Left renal cortex interstitium (tissue), 4 donors: ENCODE measurements around the gene LZTS3. TPM values are rescaled to one million over a fixed set of nuclear protein-coding genes. Genes with fewer than 3 reads are reported as not detected.
"Not testable (repeated sequence)": the region's sequence is repeated elsewhere in the genome, so short reads cannot be mapped to it uniquely, and the experiment has no call there.

Source experiments
- DNase-seq, 4 donors: peaks; one replicate each; pipeline ENCODE4 v3.0.0-alpha.2; 2013; ENCODE audit warnings: low read depth in 4 of 4, low spot score in 2 of 4, missing footprints in 1 of 4
- polyA plus RNA-seq, 4 donors: library from polyadenylated mRNA; unstranded; fragments of 120-200 nt; gene quantifications; one replicate each; pipeline ENCODE4 v1.2.1, GENCODE V29; 2013; ENCODE audit not compliant: insufficient read length in 4 of 4

Gene LZTS3
- polyA plus RNA-seq, 4 donors = 13.0 to 21.7 (median 17.6) TPM

DNA sequence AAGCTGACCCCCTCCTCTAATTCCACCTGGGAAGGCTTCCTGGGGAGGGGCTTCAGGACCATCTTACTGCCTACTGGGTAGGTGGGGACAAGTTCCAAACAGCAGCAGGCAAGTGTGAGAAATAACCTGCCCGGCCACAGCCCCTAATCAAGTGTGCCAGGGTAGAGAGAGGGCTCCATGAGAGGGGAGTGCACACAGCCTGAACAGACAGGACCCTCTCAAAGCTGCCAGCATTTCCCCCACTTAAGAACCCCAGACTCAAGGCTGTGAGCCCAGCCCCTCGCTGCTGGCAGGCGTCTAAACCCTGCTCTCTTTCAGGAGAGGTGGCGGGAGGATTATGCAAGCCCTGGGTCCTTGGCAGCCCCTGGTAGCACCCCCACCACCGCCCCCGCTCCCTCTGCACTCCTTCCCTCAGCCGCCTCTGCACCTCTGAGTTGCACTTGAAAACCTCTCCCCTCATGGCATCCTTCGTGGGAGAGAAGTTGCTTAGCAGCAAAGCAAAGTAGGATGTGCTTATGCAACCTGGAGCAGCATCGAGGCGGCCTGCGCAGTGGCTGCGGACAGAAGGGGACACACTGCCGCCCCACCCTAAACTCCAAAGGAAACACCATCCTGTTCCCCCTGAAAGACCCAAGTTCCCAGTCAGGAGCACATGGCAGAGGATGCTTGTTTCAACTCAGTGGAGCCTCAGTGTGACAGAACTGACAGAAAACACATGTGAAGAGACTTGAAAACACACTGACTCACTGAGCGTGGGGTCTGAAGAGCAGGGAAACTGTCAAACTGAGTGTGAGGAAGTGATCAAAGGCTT, 20.7 kb upstream of the LZTS3 start:
- DNase-seq = no peak

DNA sequence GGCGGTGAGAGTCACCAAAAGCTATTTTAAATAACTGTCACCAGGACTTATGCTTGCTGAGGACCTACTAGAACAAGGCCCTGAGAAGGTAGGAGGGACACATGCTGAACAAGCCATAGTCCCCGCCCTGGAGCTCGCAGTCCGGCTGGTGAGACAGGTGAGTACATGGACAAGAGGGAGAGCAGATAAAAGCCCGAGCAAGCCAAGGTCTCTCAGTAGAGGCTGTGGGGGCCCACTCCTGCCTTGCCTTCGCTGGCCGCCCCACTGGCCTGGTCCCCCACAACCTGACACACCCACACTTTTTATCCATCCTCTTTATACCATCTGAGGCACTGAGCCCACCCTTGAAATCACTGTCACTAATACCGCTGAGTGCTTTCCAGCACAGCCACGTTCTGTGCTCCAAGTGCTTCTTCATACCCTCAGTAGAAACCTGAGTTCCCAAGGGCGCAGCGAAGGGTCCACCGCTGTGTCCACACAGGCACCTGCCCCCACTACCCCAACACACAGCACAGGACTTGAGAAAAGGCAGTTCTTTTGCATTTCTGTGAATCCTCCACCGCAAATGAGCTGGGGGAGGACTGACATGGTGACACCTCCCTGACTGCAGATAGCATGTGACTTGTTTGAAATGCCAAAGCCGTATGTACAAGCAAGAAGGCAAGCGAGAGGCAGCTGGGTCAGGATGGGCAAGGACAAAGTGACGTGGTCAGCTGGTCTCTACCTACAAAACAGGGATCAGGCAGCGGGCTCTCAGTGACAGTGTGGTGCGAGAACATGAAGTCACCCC, 19.1 kb upstream of the LZTS3 start:
- DNase-seq = no peak

DNA sequence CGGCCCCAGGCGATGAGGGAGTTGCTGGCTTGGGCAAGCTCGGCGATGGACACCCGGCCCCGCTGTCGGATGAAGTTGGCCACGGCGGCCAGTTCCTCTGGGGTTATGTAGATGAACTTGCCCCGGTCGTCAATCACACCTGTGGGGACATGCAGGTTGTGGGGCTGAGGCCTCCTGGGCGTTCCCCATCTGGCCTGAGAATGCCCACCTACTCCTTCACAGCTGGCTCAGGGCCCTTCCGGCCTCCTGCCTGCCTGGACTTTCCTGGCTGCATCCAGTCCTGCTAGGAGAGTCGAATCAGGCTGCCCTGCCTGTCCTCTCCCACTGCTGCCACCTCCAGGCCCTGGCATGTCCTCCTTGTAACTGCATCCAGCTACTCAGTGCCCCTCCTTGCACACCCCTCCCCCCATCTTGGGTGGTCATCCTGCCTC, 17.3 kb upstream of the LZTS3 start:
- no peak for DNase-seq

DNA sequence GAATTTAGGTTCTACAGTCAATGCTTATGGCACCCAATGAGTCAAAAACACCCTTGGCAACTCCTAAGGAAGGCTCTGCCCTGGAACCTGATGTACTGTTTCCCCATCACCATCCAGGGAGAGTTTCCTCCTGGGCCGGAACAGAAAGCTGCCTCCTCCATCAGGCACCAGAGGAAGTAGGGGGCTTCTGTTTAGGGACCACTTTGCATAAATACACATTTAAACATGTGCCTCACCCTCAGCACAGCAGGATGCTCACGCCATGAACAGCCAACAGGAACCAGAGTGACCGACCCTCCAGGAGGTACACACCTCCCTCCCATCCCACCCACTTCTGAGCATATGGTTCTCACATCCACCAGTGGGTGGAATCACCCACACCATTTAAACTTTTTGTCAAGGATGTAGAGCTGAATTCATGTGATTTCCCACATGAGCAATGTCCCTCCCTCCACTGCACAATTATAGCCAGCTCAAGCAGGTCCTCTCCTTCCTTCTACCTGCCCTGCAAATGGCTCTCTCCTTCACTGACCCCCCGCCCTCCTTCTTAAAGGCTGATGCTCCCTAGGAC, 16.3 kb upstream of the LZTS3 start:
- no peak for DNase-seq

DNA sequence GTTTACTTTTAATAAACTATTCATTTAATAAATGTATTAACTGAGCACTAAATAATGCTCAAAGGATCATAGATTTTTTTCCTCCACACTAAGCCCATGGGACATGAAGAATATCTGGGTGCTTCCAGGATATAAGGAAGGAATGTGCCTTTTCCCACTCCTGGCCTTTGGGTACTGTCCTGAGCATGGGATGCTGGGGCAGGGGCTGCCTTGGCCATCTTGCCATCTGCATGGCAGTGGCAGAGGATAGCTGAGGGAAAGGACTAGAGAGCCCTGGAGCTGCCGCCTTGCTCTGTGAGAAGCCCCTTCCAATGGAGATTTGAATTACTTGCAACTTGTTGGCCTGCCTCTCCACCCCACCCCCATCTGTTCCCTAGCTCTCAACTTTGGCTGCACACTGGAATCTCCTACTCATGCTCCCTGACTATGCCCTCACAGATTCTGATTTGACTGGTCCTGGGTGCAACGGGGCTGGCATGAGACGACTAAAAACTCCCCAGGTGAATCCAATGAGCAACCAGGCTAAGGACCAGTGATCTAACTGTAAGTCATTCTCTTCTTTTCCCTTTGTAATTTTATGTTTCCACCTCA, 15.6 kb upstream of the LZTS3 start:
- DNase-seq = no peak

DNA sequence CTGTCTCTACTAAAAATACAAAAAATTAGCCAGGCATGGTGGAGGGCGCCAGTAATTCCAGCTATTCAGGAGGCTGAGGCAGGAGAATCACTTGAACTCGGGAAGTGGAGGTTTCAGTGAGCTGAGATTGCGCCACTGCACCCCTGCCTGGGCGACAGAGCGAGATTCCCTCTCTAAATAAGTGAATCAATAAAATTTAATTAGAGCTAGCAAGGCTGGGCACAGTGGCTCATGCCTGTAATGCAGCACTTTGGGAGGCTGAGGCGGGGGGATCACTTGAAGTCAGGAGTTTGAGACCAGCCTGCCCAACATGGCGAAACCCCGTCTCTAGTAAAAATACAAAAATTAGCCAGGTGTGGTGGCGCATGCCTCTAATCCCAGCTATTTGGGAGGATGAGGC, 14.5 kb upstream of the LZTS3 start:
- DNase-seq = not testable (repeated sequence)

DNA sequence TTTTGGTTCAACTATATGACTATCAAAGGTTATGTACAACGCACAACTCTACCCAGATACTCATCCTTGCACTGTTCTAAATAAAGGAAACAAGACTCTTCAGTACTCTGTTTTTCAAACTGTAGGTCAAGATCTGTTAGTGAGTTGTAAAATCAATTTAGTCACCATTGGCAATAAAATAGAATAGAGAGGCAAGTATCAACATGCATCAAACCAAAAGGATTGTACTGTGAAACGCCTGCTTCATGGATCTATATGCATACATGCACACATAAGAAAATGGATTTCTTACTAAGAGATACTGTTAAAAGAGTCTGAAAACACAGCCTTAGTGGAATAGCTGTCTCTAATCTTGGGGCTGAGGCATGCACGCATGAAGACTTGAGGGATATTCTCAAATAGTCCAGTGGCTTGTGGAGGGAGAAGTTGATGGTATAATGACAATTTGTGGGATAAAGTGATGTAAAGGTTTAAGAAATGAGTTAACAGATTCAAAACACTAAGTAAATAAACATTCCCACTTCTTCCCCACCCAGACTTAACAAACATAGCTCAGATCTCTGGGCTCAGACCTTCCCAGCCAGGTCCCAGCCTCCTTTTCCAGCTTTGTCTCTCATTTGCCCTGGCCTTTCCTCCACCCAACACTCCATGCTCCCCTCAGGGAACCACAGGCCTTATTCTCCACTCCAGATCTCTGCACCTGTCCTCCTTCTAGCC, 10.7 kb upstream of the LZTS3 start:
- DNase-seq = no peak

DNA sequence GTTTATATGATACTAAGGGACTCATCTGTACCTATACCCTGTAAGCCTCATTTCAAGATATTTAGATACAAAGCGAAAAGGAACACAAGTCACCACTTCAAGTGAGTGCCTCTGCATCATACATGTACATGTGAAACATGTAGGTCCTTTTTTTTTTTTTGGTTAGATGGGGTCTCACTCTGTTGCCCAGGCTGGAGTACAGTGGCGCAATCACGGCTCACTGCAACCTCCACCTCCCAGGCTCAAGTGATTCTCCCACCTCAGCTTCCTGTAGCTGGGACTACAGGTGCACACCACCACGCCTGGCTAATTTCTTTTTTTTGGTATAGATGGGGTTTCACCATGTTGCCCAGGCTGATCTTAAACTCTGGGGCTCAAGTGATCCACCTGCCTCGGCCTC, 9.1 kb upstream of the LZTS3 start:
- not testable (repeated sequence) for DNase-seq

DNA sequence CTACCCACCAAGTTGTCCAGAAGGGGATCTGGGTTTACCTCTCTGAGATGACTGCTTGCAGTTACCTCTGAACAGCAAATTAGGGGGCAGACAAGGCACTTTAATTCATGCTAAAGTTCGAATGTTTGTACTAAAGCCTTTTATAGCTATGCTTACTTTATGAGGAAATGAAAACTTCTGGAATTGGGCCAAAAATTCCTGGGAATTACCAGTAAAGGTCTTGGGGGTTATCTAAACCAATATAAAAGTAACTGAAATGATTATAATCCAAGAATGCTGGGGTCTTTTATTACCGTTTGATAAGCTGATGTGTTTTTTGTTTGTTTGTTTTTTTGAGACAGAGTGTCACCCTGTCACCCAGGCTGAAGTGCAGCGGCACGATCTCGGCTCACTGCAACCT, 7.9 kb upstream of the LZTS3 start:
- DNase-seq = no peak

DNA sequence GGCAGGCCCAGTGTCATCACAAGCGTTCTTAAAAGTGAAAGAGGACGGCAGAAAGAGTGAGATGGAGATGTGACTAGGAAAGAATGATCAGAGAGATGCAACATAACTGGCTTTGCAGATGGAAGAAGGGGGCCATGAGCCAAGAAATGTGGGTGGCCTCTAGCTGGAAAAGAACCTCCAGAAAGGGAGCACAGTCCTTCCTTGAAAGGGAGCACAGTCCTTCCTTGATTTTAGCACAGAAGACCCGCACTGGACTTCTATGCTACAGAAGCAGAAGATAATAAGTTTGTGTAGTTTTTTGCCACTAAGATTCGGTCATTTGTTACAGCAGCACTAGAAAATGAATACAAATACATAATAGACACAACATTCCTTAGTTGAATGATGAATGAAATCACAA, 7.0 kb upstream of the LZTS3 start:
- DNase-seq = no peak

DNA sequence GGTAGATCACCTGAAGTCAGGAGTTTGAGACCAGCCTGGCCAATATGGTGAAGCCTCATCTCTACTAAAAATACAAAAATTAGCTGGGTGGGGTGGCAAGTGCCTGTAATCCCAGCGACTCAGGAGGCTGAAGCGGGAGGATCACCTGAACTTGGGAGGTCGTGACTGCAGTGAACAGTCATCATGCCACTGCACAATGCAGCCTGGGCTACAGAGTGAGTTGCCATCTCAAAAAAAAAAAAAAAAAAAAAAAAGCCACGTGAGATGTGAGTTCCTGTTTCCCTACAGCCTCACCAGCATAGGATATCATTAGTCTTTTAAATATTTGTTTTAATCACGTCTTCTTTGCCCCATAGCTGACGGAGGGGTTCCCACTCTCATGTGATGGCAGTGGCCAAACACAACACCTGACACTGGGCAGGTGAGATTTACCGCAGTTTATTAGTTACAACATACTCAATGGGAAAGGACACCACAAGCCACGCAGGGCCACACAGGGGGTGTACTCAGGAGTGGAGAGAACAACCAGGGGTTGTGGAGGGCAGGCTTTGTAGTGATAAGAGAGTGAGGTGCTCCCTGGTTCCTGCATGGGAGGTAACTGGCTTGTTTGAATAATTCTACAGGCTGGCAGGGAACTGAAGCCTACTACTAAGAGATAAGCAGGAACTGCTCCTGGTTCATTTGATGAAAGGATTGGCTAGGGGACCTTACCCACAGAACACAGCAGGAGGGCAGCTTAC, 4.6 kb upstream of the LZTS3 start:
- no peak for DNase-seq

DNA sequence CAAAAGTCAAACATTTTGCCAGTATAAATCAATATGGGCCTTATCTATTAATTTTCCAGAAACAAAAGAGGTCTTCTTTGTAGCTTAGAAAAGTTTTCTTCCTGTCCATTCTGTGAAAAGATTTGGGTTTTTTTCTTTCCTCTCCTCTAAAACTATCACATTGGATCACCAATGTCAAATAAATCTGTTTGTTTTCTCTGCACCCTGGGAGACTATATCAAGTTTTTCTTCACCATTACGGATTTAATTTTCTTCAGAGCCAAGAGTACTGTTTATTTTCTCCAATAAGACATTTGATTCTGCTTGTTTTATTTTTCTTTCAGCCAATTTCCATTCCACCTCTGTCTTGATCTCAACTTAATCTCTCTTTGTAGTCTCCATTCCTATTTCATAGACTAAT, 1.9 kb upstream of the LZTS3 start:
- no peak for DNase-seq

DNA sequence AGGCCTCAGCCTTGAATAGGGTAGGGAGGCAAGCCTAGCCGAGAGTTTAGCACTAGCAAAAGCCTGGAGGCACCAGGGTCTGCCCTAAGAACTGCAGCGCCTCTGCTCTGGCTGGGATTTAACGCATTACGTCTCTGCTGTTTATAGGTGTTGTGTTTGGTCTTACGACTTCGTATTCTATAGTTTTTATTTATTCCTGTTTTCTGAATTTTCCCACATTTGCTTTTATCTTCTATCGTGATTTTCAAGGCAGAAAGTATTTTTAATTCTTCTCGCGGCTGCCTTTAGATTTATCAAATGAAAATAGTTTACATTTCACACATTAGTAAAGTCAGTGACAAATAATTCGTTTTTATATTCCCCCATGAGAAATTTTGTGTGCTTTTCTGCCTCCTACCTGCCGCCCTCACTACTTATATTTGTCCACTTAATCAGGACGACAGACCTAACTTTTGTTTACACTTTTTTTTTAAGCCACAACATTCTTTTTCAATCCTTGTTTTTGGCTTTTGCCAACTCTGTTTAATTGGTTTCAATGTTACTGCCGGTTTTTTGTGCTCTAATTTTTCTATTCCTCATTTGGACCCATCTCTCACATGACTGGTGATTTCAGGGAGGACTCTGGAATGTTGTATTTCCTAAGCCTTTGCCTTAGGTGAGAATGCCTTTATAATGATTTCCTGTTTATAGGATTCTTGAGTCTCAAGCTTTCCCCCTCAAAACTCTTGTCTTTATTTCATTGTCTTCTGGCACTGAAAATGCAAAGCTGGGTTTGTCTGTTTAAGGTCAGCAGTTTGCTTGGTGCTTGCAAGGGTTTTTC, 1.3 kb upstream of the LZTS3 start:
- no peak for DNase-seq

DNA sequence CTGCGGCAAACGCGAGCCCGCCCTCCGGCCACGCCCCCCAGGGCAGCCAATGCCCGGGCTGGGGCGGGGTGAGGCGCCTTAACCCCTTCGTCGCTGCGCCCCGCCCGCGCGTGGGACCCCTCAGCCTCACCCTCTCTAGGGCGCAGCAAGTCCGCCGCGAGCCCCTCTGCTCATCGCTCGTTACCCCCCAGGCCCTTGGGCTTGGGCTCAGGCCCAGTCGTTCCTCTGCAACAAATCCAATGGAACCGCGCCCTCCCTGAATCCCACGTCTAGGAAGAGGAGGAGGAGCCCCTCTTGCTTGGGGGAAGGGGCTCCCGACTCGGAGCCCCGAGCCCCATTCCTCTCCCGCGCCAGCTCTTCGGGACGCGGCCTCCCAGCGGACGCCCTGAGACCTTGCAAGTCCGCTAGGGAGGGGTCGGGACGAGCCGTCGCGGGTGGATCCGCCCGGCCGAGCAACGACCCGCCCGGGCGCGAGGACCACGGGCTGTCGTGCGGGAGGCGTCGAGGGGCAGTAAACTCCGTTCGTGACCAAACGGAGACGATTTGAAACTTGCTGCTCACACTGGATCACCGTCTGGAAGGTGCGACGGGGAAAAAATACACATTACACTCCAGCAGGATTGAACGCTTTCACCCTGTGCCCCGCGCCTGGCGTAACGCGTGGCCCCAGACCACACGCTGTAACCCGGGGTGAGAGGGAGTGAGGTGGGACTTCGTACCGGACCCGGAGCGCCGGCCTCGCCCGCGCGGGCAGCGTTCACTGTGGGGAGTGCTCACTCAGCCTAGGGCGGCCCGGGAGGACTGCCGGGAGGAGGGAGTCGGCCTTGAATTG, 477 bp upstream of the LZTS3 start:
- DNase-seq = peak in 2 of 4 donors; percentile 81 to 82

DNA sequence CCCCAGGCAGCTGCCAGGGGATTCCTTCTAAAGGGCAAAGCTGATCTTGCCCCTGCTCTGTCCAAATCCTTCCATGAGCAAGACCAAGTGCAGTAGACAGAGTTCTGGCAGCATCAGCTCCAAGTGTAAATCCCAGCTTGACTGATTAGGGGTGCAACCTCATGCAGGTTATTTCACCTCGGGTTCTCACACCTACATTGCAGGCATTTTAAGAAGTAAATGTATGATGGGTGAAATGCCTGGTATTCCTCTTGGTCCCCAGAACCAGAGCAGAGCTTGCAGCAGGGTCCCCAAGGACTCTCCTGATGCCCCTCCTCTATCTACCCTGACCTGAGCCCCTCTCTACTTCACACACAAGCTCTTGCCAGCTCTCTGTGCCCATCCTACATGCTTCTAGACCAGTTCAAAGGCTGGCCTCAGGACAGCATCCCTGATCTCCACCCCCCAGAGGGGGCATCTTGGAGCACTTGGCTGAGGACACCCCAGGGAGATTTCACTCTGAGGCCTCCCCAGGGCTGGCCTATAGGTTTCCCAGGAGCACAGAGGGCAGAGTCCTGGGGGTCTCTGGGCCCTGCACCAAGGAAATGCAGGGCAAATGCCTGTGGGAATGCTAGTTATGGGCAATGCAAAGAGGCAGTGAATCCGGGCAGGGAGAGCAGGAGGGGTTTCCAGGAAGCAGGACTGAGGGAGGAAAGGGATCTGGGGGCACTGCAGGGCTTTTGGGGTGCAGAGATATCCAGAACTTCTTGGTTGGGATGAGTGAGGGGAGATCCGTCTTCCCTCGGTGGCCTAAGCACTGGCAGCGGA, 1.0 kb downstream of the LZTS3 start:
- no peak for DNase-seq

DNA sequence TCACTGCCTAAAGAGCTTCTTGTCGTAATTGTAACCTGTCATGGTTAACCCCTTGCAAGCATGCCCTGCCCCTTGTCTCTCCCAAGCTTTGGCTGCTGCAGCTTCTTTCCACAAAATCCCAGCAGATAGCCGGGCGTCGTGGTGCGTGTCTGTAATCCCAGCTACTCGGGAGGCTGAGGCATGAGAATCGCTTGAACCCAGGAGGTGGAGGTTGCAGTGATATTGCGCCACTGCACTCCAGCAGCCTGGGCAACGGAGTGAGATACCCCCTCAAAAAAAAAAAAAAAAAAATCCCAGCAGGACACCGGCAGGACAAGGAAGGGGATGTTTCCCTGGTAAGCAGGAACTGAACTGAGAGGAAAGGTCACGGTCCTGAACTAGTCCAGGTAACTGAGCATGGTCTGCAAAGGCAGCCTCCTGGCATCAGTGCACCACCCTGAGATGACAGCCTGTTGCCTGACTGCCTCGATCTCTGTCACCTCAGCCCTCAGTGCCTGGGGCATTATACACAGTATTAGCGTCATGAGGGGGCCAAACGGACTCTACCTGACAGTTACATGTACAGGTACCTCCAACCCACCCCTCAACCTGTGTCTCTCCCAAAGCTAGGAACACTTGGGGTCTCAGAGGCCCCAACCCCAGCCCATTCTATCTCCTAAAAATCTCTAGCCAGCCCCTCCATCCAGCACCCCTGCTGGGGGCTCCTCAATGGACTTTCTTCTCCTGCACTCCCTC, 1.8 kb downstream of the LZTS3 start:
- no peak for DNase-seq
